Activated naive CD8-positive, alpha-beta T cell (primary cell): ENCODE results near the gene ST6GALNAC3.

Experiments
- H3K27ac Mint-ChIP-seq: one replicate; pipeline ENCODE4 v1.8.0; 2021; ENCODE audit warnings: mixed read lengths
- H3K27me3 Mint-ChIP-seq: one replicate; pipeline ENCODE4 v1.8.0; 2021; ENCODE audit warnings: mixed read lengths
- H3K36me3 Mint-ChIP-seq: one replicate; pipeline ENCODE4 v1.8.0; 2021; ENCODE audit warnings: mixed read lengths
- H3K4me1 Mint-ChIP-seq: one replicate; pipeline ENCODE4 v1.8.0; 2021; ENCODE audit warnings: low read depth, mixed read lengths
- H3K4me3 Mint-ChIP-seq: one replicate; pipeline ENCODE4 v1.8.0; 2021; ENCODE audit warnings: mild to moderate bottlenecking, mixed read lengths
- H3K9me3 Mint-ChIP-seq: one replicate; pipeline ENCODE4 v1.8.0; 2021; ENCODE audit warnings: low read depth, mixed read lengths

Gene ST6GALNAC3

DNA sequence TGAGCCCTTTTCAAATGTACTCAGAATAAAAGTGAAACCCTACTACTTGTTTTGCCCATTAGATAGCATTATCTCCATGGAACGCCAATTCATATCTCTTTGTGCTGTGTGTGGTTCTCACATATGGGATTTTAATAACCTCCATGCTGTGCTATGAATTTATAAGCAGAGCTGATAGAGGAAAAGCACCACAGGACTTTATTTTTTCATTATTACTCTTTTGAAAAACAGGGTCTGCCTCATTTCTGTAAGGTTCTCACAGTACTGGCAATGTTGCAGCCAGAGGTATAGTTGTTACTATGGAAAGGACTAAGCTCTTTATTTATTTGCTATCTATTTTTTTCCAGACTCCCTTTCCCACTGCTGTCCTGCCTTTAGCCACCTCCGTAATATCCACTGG is 313.7 kb downstream of the ST6GALNAC3 start:
- Mint-ChIP-seq H3K9me3 (no peaks in the 10 kb centered on the region), H3K27me3 (no peaks in the 10 kb centered on the region), H3K4me1 (peaks cover 3% of the 10 kb centered on the region), H3K36me3 (no peaks in the 10 kb centered on the region), H3K27ac (no peak overlapping the region), H3K4me3 (no peak overlapping the region)

DNA sequence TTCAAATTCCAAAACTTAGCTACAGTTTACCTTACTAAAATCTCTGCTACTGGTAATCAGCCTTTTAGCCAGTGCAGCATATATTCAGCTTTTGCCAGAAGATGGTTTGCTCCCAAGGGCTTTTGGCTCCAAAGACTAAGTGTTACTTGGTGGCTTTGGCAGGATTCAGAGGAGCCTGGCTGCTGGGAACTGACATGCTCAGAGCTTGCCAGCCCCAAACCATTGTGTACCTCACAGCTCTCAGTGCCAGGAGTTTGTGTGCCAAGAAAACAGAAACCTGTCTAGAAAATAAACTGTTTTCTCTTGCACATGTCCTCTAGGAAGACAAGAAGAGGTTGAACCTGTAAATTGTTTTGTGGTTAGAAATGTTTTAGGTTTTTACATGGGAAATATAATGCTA is 315.9 kb downstream of the ST6GALNAC3 start:
- peaks cover 3% of the 10 kb centered on the region for H3K4me1 Mint-ChIP-seq
- H3K9me3 Mint-ChIP-seq, result no peaks in the 10 kb centered on the region
- H3K4me3 Mint-ChIP-seq, result no peak overlapping the region
- H3K36me3 Mint-ChIP-seq, result no peaks in the 10 kb centered on the region
- H3K27ac Mint-ChIP-seq, result no peak overlapping the region
- no peaks in the 10 kb centered on the region for H3K27me3 Mint-ChIP-seq

DNA sequence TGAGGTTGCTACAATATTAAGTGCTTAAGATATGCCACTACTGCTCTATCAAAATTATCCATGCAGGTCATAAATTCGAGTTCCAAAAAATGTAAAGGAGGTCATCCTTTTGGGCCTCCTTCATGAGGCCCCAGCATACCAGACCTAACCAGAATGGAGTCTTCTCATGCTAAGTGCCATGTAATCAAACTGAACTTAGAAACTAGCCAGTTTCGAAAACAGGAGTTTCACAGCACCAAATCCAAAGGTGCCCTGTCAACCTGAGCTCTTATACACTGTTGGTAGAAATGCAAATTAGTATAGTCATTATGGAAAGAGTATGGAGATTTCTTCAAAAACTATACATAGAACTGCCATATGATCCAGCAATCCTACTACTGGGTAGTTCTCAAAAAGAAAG is 320.5 kb downstream of the ST6GALNAC3 start:
- Mint-ChIP-seq H3K9me3 (no peaks in the 10 kb centered on the region), H3K36me3 (no peaks in the 10 kb centered on the region), H3K4me3 (no peak overlapping the region), H3K27ac (no peak overlapping the region), H3K4me1 (no peaks in the 10 kb centered on the region), H3K27me3 (no peaks in the 10 kb centered on the region)

DNA sequence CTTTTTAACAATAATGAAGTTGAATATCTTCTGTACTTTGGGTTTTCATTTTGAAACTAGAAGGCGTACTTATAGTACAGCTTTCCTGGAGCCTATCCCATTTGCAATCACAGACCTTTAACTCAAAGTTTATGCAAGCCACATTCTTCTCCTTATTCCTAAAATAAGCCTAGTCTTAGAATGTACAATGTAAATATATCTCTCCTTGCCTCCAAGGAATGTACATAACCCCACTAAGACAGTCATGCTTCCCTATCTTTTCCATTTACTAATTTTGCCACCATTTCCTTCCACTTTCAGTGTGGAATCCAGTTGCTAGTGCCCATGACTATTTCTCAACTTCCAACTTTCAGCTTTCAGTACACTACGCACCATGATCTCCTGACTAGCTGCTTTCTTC is 327.6 kb downstream of the ST6GALNAC3 start:
- no peak overlapping the region for H3K4me3 Mint-ChIP-seq
- peaks cover 7% of the 10 kb centered on the region for H3K9me3 Mint-ChIP-seq
- H3K36me3 Mint-ChIP-seq, result peaks cover 4% of the 10 kb centered on the region
- H3K4me1 Mint-ChIP-seq, result no peaks in the 10 kb centered on the region
- no peaks in the 10 kb centered on the region for H3K27me3 Mint-ChIP-seq
- H3K27ac Mint-ChIP-seq, result no peak overlapping the region

DNA sequence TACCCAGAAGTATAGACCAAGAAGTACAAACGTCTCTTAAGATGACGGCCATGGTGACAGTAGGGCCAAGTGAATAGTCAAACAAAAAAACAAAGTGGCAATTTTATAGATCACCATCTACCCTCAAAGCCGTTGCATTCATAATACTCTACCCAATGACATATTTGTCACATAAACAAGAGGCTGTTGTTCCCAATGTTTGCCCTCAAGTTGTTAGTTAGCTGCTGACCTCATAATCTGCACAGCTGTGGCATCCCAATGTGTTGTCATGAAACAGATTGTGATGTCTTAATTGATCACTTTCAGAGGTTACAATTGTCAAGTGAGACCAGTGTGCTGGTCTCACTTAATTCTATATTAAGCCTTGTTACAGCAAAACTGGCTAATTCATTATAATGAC is 333.8 kb downstream of the ST6GALNAC3 start:
- Mint-ChIP-seq H3K36me3 (no peaks in the 10 kb centered on the region), H3K9me3 (no peaks in the 10 kb centered on the region), H3K4me3 (no peak overlapping the region), H3K27me3 (no peaks in the 10 kb centered on the region), H3K4me1 (no peaks in the 10 kb centered on the region), H3K27ac (no peak overlapping the region)

DNA sequence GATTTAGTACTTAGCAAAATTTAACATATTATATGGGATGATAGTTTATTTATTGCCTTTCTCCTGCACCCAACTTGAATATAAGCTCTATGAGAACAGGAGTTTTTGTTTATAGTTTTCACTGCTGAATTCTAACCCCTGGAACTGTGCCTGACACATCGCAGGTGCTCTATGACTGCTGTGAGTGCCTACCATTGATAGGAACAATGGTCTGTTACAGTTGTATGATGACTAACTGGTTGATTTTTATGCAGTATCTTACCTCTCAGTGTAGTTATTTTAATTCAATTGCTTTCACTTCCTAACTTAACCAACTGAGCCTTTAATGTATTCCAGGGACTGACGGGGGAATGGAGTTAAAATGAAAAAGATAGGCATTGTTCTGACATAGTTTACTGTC is 336.0 kb downstream of the ST6GALNAC3 start:
- Mint-ChIP-seq H3K9me3 (no peaks in the 10 kb centered on the region), H3K4me3 (no peak overlapping the region), H3K4me1 (no peaks in the 10 kb centered on the region), H3K27me3 (no peaks in the 10 kb centered on the region), H3K27ac (no peak overlapping the region), H3K36me3 (no peaks in the 10 kb centered on the region)

DNA sequence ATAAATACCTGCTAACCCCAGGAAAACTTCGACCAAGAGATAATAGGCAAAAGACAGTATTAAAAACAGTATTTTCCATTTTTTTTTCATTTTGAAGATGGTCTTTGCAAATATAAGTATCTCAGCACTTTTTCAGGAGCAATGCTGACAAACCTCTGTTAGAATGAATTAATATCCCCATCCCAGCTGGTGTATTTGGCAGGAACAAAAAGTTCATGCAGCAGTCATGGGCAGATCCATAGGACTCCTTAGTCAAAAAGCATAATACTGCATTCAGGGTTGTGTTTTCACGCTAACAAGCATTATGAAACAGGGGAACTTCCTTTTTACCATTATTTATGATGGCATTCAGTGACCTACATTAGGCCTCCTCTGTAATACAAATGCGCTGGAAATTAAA is 344.0 kb downstream of the ST6GALNAC3 start:
- Mint-ChIP-seq H3K9me3 (no peaks in the 10 kb centered on the region), H3K36me3 (peaks cover 5% of the 10 kb centered on the region), H3K4me3 (no peak overlapping the region), H3K27ac (no peak overlapping the region), H3K4me1 (no peaks in the 10 kb centered on the region), H3K27me3 (no peaks in the 10 kb centered on the region)

DNA sequence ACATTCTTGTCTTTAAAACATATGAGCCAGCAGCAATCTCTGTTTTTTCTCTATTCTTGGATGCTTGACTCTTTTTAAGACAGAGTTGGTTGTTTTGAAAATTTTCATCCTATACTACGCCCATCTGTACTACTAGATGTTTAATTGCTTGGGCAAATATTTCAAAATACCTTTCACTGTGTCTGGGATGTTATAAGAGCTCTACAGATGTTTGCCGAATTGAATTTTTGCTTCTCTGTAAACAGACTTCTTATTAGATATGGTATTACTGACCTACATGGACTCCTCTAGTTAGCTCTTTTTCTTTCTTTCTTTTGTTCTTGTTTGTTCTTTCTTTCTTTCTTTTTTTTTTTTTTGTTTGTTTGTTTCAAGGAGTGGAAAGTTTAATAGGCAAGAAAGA is 345.1 kb downstream of the ST6GALNAC3 start:
- H3K27me3 Mint-ChIP-seq, result no peaks in the 10 kb centered on the region
- no peak overlapping the region for H3K27ac Mint-ChIP-seq
- no peaks in the 10 kb centered on the region for H3K9me3 Mint-ChIP-seq
- peaks cover 5% of the 10 kb centered on the region for H3K36me3 Mint-ChIP-seq
- H3K4me1 Mint-ChIP-seq, result no peaks in the 10 kb centered on the region
- no peak overlapping the region for H3K4me3 Mint-ChIP-seq

DNA sequence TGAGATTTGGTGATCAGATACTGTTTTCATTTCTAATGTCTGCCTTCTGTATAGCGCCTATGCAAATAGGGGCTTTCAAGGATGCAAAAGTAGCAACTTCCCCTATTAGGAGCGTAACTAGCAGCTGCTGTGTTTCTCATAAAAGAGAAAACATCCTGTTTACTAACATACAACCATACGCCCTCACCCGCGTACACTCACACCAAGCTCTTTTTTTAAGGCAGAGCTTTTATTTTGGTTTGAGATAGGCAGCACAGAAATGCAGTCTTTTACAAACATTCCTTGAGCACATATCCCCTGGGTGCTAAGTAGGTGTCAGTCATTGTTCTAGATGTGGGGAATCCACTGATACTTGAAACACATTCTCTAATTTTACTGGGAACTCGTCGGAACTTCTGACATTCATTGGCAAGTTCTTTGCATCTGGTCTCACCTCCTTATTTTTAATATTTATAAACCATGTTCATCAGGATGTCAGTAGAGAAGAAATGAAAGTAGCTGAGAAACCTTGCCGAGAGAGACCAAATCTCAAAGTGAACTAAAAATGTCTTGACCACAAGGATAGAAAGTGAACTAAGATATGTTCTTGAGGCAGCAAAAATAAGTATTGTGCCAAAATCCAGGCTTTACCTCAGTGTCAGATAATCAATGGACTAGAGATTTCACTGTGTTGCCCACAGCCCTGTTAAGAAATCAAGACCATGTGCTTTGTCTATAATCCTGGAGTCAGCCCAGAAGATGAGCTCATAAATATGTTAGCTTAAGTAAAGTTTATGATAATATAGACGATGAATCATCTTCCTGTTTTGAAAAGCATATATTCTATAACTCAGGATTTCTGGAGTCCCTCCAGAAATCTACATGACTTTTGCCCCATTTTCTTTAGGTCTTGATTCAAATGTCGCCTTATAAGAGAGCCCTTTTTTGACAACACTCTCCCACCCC is 350.9 kb downstream of the ST6GALNAC3 start:
- no peak overlapping the region for H3K27ac Mint-ChIP-seq
- no peak overlapping the region for H3K4me3 Mint-ChIP-seq
- H3K36me3 Mint-ChIP-seq, result no peaks in the 10 kb centered on the region
- H3K9me3 Mint-ChIP-seq, result no peaks in the 10 kb centered on the region
- H3K27me3 Mint-ChIP-seq, result no peaks in the 10 kb centered on the region
- H3K4me1 Mint-ChIP-seq, result no peaks in the 10 kb centered on the region

DNA sequence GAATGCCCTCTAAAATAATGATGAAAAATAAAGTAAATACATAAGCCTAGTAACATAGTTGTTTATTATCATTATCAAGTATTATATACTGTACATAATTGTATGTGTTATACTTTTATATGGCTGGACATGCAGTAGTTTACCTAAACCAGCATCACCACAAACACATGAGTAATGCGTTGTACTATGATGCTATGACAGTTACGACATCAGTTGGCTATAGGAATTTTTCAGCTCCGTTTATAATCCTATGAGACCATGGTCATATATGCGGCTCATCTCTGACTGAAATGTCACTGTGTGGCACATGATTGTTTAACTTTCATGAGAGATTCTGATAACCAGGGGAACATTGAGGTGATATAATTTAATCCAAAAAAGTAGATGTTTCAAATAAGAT is 352.1 kb downstream of the ST6GALNAC3 start:
- Mint-ChIP-seq H3K9me3 (no peaks in the 10 kb centered on the region), H3K36me3 (no peaks in the 10 kb centered on the region), H3K27me3 (no peaks in the 10 kb centered on the region)

DNA sequence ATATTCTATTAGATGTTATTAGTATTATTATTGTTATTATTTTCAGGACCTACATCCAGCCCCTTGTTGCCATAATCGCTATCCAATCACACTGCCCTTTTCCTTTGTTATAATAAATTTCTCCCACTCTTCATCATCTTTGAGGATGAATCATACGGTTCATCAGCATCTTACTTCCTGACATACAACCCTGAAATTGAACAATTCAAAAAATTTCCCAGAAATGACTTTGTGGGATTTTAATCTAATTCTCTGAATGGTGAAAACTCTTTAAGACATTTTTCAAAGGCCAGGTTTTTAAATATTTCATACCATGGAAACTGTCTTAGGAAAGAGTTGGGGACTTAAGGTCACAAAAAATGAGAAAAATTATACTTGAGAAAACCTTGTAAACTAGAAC is 353.5 kb downstream of the ST6GALNAC3 start:
- no peaks in the 10 kb centered on the region for H3K27me3 Mint-ChIP-seq
- H3K9me3 Mint-ChIP-seq, result no peaks in the 10 kb centered on the region
- H3K36me3 Mint-ChIP-seq, result no peaks in the 10 kb centered on the region
- no peaks in the 10 kb centered on the region for H3K4me1 Mint-ChIP-seq
- no peak overlapping the region for H3K27ac Mint-ChIP-seq
- H3K4me3 Mint-ChIP-seq, result no peak overlapping the region

More for the DNA sequence above, 352.1 kb downstream of the ST6GALNAC3 start:
- Mint-ChIP-seq H3K27ac (no peak overlapping the region), H3K4me1 (no peaks in the 10 kb centered on the region), H3K4me3 (no peak overlapping the region)

DNA sequence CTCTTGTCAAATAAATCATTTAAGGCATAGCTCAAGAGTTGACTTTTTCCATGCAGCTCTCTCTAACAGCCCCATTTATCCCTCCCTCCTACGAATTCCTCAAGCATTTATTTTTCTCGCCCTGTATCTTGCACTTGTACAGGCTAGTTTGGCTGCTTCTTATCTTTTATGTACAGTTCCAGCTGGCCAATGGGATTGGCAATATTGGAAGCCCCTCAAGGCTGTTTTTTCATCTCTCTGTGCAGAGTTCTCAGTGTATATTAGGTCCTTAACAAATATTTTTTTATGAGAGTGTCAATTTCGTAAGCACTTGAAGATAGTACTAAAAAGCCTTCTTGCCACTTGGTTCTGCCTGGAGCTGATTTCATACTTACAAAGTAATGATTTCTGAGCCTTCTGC is 356.0 kb downstream of the ST6GALNAC3 start:
- Mint-ChIP-seq H3K9me3 (no peaks in the 10 kb centered on the region), H3K4me3 (no peak overlapping the region), H3K4me1 (no peaks in the 10 kb centered on the region), H3K27ac (no peak overlapping the region), H3K27me3 (no peaks in the 10 kb centered on the region), H3K36me3 (no peaks in the 10 kb centered on the region)

DNA sequence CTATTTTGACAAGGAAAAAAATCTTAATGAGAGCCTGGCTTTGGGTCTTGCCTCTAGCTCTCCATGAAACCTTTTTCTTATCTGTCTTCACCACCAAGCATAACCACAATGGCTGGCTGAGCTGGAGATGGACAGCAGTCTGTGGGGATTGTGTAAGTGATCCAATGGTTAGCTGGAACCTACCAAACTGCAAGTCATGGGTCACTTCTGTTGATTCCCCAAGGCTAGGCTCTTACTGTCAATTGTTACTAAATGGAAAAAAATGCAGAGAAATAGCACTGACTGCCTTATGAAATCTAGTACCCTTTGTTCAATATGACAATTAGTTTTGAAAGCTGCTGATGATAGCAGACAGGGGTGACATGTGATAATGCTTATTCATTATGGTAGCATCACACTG is 359.0 kb downstream of the ST6GALNAC3 start:
- H3K36me3 Mint-ChIP-seq, result no peaks in the 10 kb centered on the region
- H3K4me3 Mint-ChIP-seq, result no peak overlapping the region
- no peaks in the 10 kb centered on the region for H3K9me3 Mint-ChIP-seq
- H3K27ac Mint-ChIP-seq, result no peak overlapping the region
- peaks cover under 1% of the 10 kb centered on the region for H3K27me3 Mint-ChIP-seq
- no peaks in the 10 kb centered on the region for H3K4me1 Mint-ChIP-seq

DNA sequence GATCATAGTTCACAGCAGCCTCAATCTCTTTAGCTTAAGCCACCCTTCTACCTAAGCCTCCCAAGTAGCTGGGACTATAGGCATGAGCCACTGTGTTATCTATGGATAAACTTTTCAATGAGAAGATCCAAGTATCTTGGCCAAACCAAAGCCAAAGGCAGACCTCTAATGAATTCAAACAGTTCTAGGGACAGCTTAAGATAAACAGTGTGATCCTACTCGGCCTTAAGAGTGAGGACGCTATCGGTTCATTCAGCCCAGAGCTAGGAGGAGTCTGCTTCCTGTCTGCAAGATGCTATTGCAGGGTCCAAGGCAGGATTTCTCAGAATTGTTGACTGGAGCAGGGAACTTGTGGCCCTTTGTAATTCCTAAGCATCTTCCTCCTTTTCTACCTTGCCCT is 368.7 kb downstream of the ST6GALNAC3 start:
- H3K4me1 Mint-ChIP-seq, result peaks cover 5% of the 10 kb centered on the region
- no peak overlapping the region for H3K4me3 Mint-ChIP-seq
- H3K27me3 Mint-ChIP-seq, result peaks cover 1% of the 10 kb centered on the region
- peaks cover 4% of the 10 kb centered on the region for H3K9me3 Mint-ChIP-seq
- H3K27ac Mint-ChIP-seq, result no peak overlapping the region
- H3K36me3 Mint-ChIP-seq, result peaks cover 2% of the 10 kb centered on the region

DNA sequence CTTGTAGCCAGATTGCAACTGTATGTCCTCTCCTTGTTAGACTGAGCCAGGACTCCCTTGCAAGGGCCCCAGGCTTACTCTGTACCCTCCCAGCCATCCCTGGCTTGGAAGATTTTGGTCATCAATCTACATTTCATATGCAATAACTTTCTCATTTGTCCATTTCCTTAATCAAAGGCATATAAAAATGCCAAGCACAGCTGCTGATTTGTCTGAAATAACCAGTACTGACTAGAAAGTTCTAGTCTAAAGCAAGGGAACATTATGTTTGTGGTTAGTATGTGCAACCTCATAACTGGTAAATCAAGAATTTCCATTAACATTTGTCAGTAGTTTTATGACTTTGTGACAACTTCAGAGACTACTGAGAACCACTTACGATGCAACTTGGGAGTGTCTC is 370.2 kb downstream of the ST6GALNAC3 start:
- Mint-ChIP-seq H3K9me3 (peaks cover 5% of the 10 kb centered on the region), H3K4me1 (peaks cover 5% of the 10 kb centered on the region), H3K27ac (no peak overlapping the region), H3K36me3 (peaks cover 2% of the 10 kb centered on the region), H3K27me3 (no peaks in the 10 kb centered on the region), H3K4me3 (no peak overlapping the region)

DNA sequence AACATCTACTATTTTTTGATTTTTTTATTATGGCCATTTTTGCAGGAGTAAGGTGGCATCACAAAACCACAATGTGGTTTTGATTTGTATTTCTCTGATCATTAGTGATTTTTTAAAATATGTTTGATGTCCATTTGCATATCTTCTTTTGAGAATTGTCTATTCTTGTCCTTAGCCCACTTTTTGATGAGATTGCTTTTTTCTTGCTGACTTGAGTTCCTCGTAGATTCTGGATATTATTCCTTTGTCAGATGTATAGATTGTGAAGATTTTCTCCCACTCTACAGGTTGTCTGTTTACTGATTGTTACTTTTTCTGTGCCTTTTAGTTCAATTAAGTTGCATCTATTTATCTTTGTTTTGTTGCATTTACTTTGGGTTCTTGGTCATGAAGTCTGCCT is 375.7 kb downstream of the ST6GALNAC3 start:
- no peaks in the 10 kb centered on the region for H3K4me1 Mint-ChIP-seq
- peaks cover 33% of the 10 kb centered on the region for H3K9me3 Mint-ChIP-seq
- no peaks in the 10 kb centered on the region for H3K27me3 Mint-ChIP-seq
- H3K4me3 Mint-ChIP-seq, result no peak overlapping the region
- no peak overlapping the region for H3K27ac Mint-ChIP-seq
- peaks cover 28% of the 10 kb centered on the region for H3K36me3 Mint-ChIP-seq
